ENCODE measurements around the gene DAD1. TPM values are rescaled to one million over a fixed set of nuclear protein-coding genes. Genes with fewer than 3 reads are reported as not detected.
A peak's percentile ranks its signal among the peaks of the same experiment; 100 is the strongest.
"Not testable (repeated sequence)": the region's sequence is repeated elsewhere in the genome, so short reads cannot be mapped to it uniquely, and the experiment has no call there.

The DAD1 gene
- total RNA-seq, 1 experiment from 2014 or later: 166 TPM

DNA sequence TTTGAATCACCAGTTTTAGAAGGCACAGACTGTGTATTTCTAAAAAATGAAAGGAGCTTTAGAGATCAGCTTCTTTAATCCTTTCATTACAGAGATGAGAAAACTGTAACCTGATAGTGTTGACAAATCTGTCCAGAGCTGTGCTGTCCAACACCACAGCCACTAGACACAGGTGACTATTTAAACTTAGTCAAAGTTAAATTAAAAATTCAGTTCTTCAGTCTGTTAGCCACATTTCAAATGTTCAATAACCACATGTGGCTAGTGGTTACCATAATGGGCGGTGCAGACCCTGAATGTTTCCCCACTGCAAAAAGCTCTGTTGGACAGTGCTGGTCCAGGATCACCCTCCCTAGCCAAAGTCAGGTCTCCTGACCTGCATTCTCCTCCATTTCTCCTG, 21.6 kb downstream of the DAD1 start:
- no peak overlapping the region for H3K4me3 Mint-ChIP-seq (ENCODE audit: unreplicated experiment)
- H3K4me1 Mint-ChIP-seq (ENCODE audit: insufficient read depth, unreplicated experiment): peaks cover 8% of the 10 kb centered on the region
- TF ChIP-seq, protein P1, sequence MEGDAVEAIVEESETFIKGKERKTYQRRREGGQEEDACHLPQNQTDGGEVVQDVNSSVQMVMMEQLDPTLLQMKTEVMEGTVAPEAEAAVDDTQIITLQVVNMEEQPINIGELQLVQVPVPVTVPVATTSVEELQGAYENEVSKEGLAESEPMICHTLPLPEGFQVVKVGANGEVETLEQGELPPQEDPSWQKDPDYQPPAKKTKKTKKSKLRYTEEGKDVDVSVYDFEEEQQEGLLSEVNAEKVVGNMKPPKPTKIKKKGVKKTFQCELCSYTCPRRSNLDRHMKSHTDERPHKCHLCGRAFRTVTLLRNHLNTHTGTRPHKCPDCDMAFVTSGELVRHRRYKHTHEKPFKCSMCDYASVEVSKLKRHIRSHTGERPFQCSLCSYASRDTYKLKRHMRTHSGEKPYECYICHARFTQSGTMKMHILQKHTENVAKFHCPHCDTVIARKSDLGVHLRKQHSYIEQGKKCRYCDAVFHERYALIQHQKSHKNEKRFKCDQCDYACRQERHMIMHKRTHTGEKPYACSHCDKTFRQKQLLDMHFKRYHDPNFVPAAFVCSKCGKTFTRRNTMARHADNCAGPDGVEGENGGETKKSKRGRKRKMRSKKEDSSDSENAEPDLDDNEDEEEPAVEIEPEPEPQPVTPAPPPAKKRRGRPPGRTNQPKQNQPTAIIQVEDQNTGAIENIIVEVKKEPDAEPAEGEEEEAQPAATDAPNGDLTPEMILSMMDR (IDR thresholded peaks at IDR 0.05; ENCODE audit: unreplicated experiment): no peak
- no peaks in the 10 kb centered on the region for H3K9me3 Mint-ChIP-seq (ENCODE audit: unreplicated experiment)
- ChIA-PET POLR2A (interaction anchor here (0.9 kb wide), 1 partner anchor 81 kb away, joined by 3 read pairs; no protein-coding TSS in a partner anchor), CTCF (interaction anchor here (0.6 to 1.9 kb wide), 9 partner anchors 14 to 419 kb away, joined by 3 to 23 read pairs (median 4); partner anchors contain the start of gene OR6J1)
- no peaks in the 10 kb centered on the region for H3K27me3 Mint-ChIP-seq (ENCODE audit: insufficient read depth, unreplicated experiment)
- intact Hi-C loops (cut with micrococcal nuclease): no loop called here
- no TSS peak for BruUV-seq (replicated peaks)
- peaks cover 78% of the 10 kb centered on the region for H3K36me3 Mint-ChIP-seq (ENCODE audit: insufficient read depth, unreplicated experiment)
- no peak for DNase-seq (ENCODE audit: unreplicated experiment)
- H3K27ac Mint-ChIP-seq (ENCODE audit: low read depth, unreplicated experiment): no peak overlapping the region

DNA sequence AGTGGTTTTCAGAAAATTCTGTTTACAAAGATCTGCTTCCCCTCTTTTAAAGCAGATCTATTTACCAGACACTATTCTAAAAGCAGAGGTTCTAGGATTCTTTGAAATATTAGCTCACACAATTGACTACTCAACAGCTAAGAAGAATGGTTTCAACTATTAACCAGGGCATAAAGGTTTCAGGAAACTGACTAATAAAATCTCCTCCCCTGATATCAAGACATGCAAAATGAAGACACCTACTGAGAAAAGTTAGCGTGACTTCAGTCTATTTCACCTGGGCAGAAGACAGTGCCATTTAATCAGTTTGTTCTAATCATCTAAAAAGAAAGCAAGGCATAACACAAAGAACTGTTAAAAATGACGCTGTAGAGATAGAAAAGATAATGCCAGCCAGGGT, 22.2 kb downstream of the DAD1 start:
- CTCF ChIA-PET: interaction anchor here (0.6 to 1.9 kb wide), 9 partner anchors 15 to 419 kb away, joined by 3 to 23 read pairs (median 3); partner anchors contain the start of gene OR6J1
- DNase-seq (ENCODE audit: unreplicated experiment): no peak
- no TSS peak for BruUV-seq (replicated peaks)

DNA sequence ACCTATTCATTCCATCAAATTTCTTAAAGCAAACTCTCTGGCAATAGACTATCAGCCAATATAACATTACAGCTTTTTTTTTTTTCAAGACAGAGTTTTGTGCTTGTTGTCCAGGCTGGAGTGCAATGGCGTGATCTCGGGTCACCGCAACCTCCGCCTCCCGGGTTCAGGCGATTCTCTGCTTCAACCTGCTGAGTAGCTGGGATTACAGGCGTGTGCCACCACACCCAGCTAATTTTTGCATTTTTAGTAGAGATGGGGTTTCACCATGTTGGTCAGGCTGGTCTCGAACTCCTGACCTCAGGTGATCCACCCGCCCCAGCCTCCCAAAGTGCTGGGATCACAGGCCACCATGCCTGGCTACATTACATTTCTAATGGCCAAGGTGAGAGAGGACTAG, 22.8 kb downstream of the DAD1 start:
- H3K36me3 Mint-ChIP-seq (ENCODE audit: insufficient read depth, unreplicated experiment): peaks cover 77% of the 10 kb centered on the region
- H3K27ac Mint-ChIP-seq (ENCODE audit: low read depth, unreplicated experiment); POLR2A ChIA-PET; H3K27me3 Mint-ChIP-seq (ENCODE audit: insufficient read depth, unreplicated experiment); H3K4me1 Mint-ChIP-seq (ENCODE audit: insufficient read depth, unreplicated experiment); DNase-seq (ENCODE audit: unreplicated experiment); H3K9me3 Mint-ChIP-seq (ENCODE audit: unreplicated experiment); intact Hi-C loops (cut with micrococcal nuclease); BruUV-seq (replicated peaks); H3K4me3 Mint-ChIP-seq (ENCODE audit: unreplicated experiment): not testable (repeated sequence)
- CTCF ChIA-PET: interaction anchor here (0.6 to 3.0 kb wide), 9 partner anchors 10 to 294 kb away, joined by 3 to 23 read pairs (median 4); no protein-coding TSS in a partner anchor

More for the DNA sequence above, 22.2 kb downstream of the DAD1 start:
- intact Hi-C loops (cut with micrococcal nuclease): no loop called here
- POLR2A ChIA-PET: interaction anchor here (0.9 kb wide), 1 partner anchor 82 kb away, joined by 3 read pairs; no protein-coding TSS in a partner anchor
- no peaks in the 10 kb centered on the region for H3K9me3 Mint-ChIP-seq (ENCODE audit: unreplicated experiment)
- peaks cover 8% of the 10 kb centered on the region for H3K4me1 Mint-ChIP-seq (ENCODE audit: insufficient read depth, unreplicated experiment)
- no peak overlapping the region for H3K4me3 Mint-ChIP-seq (ENCODE audit: unreplicated experiment)
- H3K36me3 Mint-ChIP-seq (ENCODE audit: insufficient read depth, unreplicated experiment): peaks cover 78% of the 10 kb centered on the region
- H3K27me3 Mint-ChIP-seq (ENCODE audit: insufficient read depth, unreplicated experiment): no peaks in the 10 kb centered on the region
- no peak overlapping the region for H3K27ac Mint-ChIP-seq (ENCODE audit: low read depth, unreplicated experiment)
- TF ChIP-seq, protein P1 (IDR thresholded peaks at IDR 0.05; ENCODE audit: unreplicated experiment): no peak

DNA sequence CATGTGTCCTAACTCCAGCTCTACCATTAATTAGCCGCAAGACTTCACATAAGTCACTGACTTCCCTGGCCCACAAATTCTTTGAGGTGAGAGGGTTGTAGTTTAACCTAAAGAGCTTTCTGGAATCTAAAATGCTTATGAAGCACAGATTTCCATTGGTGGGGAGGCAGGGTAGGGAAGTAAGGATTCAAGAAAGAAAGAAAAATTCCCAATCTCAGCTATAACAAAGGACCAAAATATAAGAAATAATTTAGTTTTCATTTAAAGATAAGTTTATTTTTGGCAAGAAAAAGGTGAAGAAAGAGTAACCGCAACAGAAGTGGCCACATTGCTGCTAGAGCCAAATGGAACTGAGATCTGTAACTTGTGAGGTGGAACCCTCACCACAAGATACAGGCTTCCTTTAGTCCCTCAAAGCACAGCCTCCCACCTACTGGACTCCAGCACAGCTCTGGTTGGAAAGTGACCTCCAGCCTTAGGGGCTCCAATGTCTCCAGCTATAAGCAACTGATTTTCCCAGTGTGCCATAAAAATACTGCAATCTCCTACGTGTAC, 23.6 kb downstream of the DAD1 start:
- Mint-ChIP-seq H3K9me3 (ENCODE audit: unreplicated experiment) (no peaks in the 10 kb centered on the region), H3K27ac (ENCODE audit: low read depth, unreplicated experiment) (peak overlapping the region; percentile 37), H3K4me3 (ENCODE audit: unreplicated experiment) (no peak overlapping the region), H3K27me3 (ENCODE audit: insufficient read depth, unreplicated experiment) (no peaks in the 10 kb centered on the region), H3K36me3 (ENCODE audit: insufficient read depth, unreplicated experiment) (peaks cover 76% of the 10 kb centered on the region), H3K4me1 (ENCODE audit: insufficient read depth, unreplicated experiment) (peaks cover 5% of the 10 kb centered on the region)
- no peak for DNase-seq (ENCODE audit: unreplicated experiment)
- TF ChIP-seq, protein P1 (IDR thresholded peaks at IDR 0.05; ENCODE audit: unreplicated experiment): no peak
- intact Hi-C loops (cut with micrococcal nuclease): no loop called here
- ChIA-PET POLR2A (interaction anchor here (1.0 kb wide), 2 partner anchors 288 to 321 kb away, joined by 3 to 4 read pairs; no protein-coding TSS in a partner anchor), CTCF (interaction anchor here (0.8 to 3.0 kb wide), 10 partner anchors 9 to 295 kb away, joined by 3 to 12 read pairs (median 4); partner anchors contain the start of gene OR6J1)
- no TSS peak for BruUV-seq (replicated peaks)

All from MCF 10A (cell line).